ENCODE results near the gene FASLG.

- TF ChIP-seq, protein P1, sequence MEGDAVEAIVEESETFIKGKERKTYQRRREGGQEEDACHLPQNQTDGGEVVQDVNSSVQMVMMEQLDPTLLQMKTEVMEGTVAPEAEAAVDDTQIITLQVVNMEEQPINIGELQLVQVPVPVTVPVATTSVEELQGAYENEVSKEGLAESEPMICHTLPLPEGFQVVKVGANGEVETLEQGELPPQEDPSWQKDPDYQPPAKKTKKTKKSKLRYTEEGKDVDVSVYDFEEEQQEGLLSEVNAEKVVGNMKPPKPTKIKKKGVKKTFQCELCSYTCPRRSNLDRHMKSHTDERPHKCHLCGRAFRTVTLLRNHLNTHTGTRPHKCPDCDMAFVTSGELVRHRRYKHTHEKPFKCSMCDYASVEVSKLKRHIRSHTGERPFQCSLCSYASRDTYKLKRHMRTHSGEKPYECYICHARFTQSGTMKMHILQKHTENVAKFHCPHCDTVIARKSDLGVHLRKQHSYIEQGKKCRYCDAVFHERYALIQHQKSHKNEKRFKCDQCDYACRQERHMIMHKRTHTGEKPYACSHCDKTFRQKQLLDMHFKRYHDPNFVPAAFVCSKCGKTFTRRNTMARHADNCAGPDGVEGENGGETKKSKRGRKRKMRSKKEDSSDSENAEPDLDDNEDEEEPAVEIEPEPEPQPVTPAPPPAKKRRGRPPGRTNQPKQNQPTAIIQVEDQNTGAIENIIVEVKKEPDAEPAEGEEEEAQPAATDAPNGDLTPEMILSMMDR (IDR thresholded peaks at IDR 0.05; ENCODE audit: poor library complexity): no peak
- TF ChIP-seq EZH2phosphoT487 (IDR thresholded peaks at IDR 0.05; ENCODE audit: low read depth, severe bottlenecking, unreplicated experiment) (no peak), EZH2 (IDR thresholded peaks at IDR 0.05; ENCODE audit: borderline replicate concordance) (no peak)
Measured at GRCh38 chr1:172704001-172704400, 45.1 kb downstream of the FASLG start.

Measured in hepatocyte (in vitro differentiated cells).